ENCODE results near the gene ADK.

DNA sequence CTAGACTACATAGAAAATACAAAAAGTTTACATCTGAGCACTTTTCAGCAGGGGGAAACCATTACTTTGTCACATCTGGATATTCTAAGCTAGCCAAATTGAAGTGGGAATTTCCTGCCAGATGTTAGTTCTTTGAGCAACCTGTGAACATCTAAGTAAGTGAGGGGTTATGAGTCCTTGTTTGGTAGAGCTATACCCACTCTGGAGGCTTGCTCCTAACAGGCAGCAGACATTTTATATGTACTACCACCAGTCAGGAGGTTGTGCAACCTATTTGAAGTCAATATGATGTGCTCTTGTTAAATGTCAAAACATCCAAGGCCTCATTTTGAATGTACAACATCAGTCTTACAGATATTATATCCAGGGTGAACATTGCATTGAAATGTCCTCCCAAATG lies 532.0 kb downstream of the ADK start:
- TF ChIP-seq CTCF (conservative IDR thresholded peaks at IDR 0.05; ENCODE audit: low read length) (no peak), EZH2phosphoT487 (IDR thresholded peaks at IDR 0.05; ENCODE audit: borderline replicate concordance, low read depth, low read length) (no peak)

All from OCI-LY7 (cell line).